Measurements from ENCODE around the gene SDHAF1.

SDHAF1 gene

DNA sequence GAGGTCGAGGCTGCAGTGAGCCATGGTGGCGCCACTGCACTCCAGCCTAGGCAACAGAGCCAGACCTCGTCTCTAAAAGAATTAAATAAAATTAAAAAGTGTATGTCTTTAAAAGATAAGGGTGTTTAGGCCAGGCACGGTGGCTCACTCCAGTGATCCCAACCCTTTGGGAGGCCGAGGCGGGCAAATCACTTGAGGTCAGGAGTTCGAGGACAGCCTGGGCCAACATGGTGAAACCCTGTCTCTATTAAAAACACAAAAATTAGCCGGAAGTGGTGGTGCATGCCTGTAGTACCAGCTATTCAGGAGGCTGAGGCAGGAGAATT lies 7.5 kb upstream of the SDHAF1 start:
- no peak for DNase-seq

DNA sequence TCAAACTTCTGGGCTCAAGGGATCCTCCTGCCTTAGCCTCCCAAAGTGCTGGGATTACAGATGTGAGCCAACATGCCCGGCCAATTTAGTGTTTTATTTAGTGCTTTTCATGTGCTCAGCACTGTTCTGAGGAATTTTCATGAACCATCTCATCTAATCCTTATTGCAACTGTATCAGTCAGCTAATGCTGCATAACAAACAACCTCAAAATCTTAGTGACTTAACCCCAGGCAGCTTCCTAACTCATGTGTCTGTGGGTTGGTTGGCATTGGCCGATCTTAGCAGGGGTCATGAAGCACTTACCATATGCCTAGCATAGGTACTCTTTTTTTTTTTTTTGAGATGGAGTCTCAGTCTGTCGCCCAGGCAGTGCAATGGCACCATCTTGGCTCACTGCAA lies 6.2 kb upstream of the SDHAF1 start:
- DNase-seq = no peak

GRCh38 chr19:35990156-35990555 lies 4.8 kb upstream of the SDHAF1 start:
- DNase-seq = no peak

GRCh38 chr19:35990771-35991730 lies 3.9 kb upstream of the SDHAF1 start:
- DNase-seq = no peak

DNA sequence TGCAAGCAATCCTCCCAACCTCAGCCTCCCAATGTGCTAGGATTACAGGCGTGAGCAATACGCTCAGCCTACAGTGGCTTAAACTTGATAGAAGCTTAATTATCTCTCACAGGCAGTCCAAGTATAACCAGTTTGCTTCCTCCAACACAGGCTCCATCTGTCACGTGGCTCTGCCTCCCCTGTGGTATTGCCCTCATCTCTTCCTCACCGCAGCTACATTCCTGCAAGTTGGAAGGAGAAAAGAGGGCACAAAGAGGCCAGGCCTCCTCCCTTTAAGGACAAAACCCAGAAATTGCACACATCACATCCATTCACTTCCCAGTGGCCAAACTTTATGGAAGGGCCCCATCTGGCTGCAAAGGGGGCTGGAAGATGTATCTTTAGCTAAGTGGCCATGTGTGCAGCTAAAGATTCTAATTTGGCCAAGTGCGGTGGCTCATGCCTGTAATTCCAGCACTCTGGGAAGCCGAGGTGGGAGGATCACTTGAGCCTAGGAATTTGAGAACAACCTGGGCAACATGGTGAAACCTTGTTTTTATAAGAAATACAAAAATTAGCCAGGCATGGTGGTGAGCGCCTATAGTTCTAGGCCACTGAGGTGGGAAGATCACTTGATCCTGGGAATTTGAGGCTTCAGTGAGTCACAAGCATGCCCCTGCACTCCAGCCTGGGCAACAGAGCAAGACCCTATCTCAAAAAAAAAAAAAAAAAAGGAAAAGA lies 3.1 kb upstream of the SDHAF1 start:
- DNase-seq = no peak

- no peak for DNase-seq
These were observed 1.9 kb upstream of the SDHAF1 start for GRCh38 chr19:35992907-35993765.

DNA sequence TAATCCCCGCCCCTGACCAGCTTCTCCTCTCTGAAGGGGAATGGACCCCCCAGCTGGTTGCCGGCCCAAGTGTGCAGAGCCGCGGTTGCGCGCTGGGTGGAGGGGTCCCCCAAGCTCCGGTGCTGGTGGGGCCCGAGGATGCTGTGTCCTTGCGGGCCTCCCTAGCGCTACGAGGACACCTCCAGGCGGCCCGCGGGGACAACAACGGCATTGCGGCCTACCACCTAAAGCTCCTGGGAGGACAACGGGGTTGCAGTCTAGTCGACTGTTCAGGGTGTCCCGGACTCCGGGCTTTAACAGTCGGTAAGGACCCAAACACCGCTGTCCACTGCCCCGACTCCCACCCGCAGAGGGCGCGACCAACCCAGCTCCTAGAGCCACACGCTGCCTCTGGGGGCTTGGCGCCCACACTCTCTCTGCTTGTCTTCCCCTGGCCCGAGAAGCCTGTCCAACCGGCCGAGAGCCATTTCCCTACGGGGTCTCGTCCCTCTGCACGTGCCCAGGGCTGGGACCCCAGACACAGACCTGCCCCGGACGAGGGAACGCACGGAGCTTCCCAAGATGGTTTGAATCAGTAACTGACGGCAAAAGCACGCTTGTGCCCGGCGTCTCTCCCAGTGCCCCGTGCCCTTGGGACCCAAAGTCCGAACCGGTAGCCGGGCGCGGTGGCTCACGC lies 927 bp upstream of the SDHAF1 start:
- DNase-seq = no peak

DNA sequence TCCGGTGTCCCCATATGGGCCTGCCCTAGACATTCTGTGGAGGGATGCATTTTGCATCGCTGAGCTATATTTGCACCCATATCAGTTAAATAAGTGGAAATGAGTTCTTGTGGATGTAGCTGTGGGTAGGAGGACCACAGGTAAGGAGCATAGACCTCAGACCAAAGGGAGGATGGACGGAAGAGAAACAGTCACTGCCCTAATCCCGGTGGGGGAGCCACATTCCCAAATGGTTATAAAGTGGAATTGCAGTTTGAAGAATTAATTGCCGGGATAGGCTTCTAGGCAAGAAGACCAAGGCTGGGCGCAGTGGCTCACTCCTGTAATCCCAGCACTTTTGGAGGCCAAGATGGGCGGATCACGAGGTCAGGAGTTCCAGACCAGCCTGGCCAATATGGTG lies 1.8 kb downstream of the SDHAF1 start:
- DNase-seq = no peak

DNA sequence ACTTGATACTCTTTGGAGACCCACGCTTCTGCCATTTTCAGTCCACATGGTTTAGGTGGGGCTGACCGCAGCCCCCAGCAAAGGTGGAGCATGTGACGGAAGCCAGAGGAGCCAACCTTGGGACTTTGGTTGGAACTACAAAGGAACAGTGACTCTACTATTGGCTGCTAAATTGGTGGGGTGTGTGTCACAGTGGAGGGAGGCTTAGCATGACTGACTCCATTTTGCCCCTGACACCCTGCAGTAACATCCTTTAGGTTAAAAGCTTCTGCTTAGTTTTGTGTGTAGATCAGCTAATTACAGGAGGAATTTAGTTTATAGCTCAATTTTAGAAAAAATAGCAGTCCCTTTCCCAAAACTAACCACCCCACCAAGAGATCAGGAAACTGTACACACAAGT lies 6.6 kb downstream of the SDHAF1 start:
- DNase-seq = no peak

- no peak for DNase-seq
These were observed 8.3 kb downstream of the SDHAF1 start for GRCh38 chr19:36003284-36003683.

DNA sequence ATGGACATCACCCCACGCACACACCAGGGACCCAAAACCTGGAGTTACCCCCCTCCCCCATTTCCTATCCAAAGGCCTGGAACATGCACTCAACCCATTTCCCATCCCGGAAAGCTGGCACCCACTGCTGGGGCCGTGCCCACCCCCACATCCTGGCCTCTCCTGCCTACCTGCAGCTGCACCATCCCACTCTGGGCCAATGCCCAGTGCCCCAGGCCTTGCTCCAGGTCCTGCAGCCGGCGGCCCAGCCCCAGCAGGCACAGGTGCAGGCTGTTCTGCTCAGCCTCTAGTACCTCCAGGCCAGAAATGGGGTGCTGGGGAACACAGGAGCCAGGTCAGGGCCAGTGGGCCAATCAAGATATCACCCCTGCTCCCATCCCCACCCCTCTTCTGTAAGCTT lies 12.0 kb downstream of the SDHAF1 start:
- DNase-seq = no peak

DNA sequence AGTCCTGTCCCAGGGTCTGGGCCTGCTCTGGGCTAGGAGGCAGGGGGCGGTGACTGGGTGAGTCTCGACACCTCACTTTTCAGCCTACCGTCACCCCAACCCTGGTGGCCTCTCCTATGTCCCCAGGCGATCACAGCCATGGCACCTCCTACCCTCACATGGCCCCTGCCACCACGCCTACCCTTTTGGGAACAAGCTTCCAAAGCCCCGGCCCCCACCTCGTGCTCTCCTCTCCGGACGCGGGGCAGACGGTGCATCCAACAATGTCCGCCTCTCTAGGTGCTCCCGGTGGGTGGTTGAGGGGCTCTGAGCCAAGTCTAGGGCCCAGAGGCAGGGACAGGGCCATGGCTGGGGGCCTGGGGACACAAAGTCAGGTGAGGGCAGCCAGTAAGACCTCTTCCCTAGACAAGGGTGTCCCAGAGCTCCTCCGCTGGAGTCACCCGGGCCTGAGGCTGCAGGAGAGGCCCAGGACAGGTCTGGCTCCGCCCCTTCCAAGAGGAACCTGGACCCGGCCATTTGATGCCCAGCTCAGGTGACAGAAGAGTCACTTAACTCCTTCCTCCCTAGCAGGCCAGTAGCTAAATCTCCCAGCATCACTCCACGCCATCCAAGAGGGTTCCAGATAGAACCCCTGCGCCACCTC lies 13.5 kb downstream of the SDHAF1 start, which contains the start of gene SYNE4:
Gene SYNE4 (minus strand): TSS at position 478 of the 643 bp plus-strand sequence. CDS start 132 bp downstream, at position 346.
- peak; percentile 80 for DNase-seq

- peak; percentile 11 for DNase-seq
These were observed 14.2 kb downstream of the SDHAF1 start for GRCh38 chr19:36009220-36009619.

- DNase-seq = no peak
These were observed 14.8 kb downstream of the SDHAF1 start for GRCh38 chr19:36009633-36010379.

DNA sequence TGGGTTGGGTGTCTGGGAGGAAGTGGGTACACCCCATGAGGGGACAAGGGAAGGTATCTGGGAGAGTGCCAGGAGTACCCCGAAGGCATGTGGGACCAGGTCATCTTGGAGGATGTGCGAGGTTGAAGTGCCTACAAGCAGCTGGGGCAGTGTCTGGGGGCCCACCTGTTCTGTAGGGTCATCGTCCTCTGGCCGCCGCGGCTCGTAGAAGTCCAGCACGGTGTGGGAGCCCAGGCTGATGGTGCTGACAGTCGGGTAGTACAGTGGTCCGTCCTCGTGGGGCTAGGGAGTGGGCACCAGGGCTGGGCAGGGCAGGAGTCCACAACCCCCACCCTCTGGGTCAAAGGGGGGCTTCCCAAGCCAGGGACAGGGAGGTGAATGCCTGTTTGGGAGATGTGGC lies 15.4 kb downstream of the SDHAF1 start:
- DNase-seq = no peak

DNA sequence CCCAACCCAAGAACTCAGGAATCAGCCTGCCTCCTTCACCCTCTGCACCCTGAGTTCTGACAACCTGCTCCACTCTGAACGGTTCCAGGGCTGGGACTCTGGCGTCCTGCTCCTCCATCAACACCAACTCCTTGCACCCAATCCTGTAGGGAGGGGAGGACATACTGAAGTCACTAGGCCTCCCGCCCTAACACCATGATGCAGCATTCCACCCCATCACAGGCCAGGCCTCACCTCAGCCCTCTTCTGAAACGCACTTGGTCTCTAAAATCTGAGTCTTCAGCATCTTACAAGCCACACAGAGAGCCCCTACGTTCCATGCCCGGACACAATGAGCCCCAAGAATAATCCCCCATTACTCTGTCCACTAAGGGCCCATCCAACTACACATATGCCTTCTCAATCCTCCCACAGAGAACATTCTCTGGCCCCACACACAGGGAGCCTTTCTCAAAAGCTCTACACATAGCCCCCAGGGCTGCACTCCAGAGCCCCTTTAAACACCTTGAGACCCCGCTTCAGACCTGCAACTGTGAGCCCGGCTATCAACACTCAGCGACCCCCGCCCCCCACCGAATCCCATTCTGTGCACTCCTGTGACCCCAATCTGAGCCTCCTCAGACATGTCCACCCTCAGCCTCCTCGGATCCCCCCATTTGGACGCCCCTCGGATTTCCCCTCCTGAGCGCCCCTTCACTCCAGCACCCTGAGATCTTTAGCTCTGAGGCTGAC lies 18.5 kb downstream of the SDHAF1 start:
- DNase-seq = no peak

DNA sequence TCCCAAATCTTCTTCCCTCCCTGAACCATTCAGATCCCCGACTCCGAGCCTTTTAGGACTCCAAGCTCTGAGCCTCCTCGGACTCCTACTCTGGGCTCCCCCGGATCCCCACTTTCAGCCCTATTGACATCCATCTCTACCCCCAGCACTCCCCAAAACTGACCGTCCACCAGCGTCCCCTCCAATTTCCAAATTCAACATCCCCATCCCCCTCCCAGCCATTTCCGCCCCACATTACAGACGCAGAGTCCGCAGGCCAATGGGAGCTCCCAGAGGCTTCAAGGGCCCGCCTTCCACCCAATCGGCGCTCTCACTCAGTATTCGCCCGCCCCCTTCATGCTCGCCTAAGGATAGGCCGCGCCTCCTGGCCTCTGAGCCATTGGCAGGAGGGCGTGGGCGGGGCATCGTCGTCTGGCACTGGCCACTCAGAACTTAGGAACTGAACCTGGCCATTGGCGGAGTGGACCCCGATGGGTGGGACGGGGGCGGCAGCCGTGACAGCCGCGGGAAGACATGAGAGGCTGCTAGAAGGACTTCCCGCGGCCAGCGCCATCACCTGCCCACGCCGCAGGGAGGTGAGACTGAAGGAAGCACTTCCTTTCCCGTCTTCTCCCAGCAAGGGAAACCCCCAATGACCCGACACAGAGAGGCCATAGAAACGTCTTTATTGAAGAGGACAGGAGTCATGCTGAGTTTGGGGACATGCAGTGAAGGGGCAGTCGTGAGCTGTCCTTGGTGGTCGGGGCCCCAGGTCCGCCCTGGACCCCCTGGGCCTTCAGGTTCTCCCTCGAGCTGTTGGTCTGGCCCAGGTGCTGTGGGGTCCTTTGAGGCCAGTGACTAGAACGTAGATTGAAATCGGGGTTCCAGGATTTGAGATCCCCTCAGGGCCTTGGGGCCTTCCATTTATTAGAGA lies 19.3 kb downstream of the SDHAF1 start, which contains the start of gene ALKBH6:
Gene ALKBH6 (minus strand): TSS at position 202 of the 913 bp plus-strand sequence. CDS start 816 bp downstream, outside the sequence.
- peak; percentile 99 for DNase-seq

DNA sequence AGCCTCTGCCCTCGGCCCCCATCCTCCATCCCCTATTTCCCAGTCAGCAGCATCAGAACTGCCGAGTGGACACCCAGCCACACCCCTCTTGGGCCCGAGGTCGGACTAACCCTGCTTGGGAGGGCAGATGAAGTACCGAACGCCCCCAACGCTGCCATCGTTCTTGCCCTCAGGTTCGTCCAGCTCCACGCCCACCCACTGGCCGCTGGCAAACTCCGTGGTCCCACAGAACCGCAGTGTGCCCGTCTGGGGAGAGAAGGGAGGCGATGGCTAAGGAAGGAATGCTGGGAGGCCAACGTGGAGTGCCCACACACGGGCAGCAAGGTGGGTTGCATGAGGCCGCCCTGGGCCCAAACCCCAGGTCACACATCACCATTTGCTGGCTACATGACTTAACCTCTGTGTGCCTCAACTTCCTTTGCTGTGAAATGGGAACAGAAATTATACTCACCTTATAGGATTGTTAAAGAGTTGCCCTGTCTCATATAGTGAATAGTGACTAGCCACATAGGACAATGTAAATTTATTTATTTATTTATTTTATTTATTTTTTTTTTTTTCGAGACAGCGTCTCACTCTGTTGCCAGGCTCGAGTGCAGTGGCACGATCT lies 24.2 kb downstream of the SDHAF1 start:
- DNase-seq = no peak

DNA sequence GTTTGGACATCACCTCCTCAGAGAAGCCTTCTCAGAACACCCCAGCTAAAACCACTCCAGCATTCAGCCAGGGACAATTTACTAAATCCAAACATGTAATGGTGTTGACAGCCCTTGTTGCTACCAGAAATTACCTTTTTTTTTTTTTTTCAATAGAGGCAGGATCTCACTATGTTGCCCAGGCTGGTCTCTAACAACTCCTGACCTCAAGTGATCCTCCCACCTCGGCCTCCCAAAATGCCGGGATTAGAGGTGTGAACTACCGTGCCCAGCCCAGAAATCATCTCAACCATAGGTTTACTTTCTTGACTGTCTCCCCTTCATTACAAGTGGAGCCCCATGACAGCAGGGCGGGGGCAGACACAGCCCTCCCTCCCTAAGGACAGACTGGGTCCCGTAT lies 28.4 kb downstream of the SDHAF1 start:
- DNase-seq = no peak

All from DMS79 (cell line).